ENCODE results near the gene CORO2B.

DNA sequence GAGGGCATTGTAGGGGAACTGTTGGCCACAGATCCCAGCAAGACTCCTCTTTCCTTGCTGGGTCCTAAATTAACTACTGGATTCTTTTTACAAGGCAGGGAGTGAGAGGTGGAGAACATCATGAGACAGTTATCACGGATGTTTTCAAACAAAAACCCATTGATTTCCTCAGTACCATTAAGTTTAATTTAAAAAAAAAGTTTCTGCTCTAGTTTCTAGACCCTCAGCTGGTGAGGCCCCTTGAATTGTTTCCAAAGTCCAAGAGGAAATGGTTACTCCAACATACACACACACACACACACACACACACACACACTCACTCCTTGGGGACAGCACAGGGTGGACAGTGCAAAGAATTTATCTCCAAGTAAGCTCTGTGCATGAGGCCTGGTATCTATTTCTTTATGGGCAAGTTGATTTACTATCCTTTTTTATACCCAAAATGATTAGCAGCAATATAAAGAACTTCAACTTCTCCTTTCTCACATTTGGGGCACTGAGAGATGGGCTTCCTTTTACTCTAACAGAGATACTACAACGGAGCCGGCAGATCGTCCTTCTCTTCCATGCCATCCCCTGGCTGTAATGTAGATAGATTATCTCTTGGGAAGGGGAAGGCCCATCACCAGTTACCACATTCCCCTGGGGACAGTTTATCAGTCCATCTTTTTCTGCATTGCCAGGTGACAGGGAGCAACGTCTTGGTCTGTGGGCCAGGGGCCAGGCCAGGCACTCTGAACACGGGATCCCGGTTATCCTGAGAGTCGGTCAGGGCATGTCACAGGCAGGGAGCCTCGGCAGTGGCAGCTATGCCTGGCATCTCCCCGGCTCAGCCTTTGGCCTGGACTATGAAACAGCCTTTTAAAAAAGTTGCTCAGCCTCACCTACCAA is 54.7 kb downstream of the CORO2B start:
- TF ChIP-seq, protein P1, sequence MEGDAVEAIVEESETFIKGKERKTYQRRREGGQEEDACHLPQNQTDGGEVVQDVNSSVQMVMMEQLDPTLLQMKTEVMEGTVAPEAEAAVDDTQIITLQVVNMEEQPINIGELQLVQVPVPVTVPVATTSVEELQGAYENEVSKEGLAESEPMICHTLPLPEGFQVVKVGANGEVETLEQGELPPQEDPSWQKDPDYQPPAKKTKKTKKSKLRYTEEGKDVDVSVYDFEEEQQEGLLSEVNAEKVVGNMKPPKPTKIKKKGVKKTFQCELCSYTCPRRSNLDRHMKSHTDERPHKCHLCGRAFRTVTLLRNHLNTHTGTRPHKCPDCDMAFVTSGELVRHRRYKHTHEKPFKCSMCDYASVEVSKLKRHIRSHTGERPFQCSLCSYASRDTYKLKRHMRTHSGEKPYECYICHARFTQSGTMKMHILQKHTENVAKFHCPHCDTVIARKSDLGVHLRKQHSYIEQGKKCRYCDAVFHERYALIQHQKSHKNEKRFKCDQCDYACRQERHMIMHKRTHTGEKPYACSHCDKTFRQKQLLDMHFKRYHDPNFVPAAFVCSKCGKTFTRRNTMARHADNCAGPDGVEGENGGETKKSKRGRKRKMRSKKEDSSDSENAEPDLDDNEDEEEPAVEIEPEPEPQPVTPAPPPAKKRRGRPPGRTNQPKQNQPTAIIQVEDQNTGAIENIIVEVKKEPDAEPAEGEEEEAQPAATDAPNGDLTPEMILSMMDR (IDR thresholded peaks at IDR 0.05), result no peak
- TF ChIP-seq POLR2AphosphoS5 (IDR thresholded peaks at IDR 0.05) (no peak), POLR2A (IDR thresholded peaks at IDR 0.05) (no peak)
